CD4-positive, alpha-beta T cell treated with Interleukin-15 for 4 hours (primary cell): ENCODE results near the gene DIAPH2.

Source experiments
- DNase-seq: peaks from one replicate; pipeline ENCODE4 v3.0.0-alpha.2; 2020; ENCODE audit warnings: low spot score

The DIAPH2 gene

GRCh38 chrX:97057349-97057909 lies 372.8 kb downstream of the DIAPH2 start:
- no peak for DNase-seq

- no peak for DNase-seq
Measured at GRCh38 chrX:97060020-97060419, 375.4 kb downstream of the DIAPH2 start.

- no peak for DNase-seq
Measured at GRCh38 chrX:97065066-97065465, 380.4 kb downstream of the DIAPH2 start.

DNA sequence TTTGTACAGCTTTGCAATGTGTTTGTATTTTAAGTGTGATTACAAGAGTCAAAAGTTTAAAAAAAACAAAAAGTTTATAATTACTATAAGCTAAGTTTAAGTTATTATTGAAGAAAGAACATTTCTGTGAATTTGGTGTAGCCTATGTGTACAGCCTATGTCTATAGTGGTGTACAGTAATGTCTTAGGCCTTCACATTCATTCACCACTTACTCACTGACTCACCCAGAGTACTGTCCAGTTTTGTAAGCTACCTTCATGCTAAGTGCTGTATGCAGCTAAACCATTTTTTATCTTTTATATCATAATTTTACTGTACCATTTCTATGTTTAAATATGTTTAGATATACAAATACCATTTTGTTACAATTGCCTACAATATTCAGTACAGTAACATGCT lies 381.3 kb downstream of the DIAPH2 start:
- DNase-seq, result no peak

- no peak for DNase-seq
Measured at GRCh38 chrX:97066381-97066780, 381.7 kb downstream of the DIAPH2 start.

- DNase-seq, result no peak
Measured at GRCh38 chrX:97070346-97070745, 385.7 kb downstream of the DIAPH2 start.

DNA sequence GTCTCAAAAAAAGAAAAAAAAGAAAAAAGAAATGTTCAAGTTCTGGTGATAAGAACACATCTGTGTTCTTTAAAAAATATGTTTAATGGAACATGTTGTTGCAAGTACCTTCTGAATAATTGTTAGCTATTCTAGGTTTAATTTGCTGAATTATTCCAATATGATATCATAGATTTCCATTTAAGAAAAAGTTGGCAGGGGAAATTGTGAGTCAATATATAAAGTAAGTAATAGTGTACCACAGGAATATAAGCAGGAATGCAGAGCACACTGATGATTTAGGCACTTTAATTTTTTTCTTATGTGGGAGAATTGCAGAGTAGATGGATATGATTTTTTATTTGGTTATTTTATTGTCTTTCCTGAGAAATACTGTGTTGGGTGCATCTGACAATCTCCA lies 389.8 kb downstream of the DIAPH2 start:
- no peak for DNase-seq

GRCh38 chrX:97089116-97089515 lies 404.5 kb downstream of the DIAPH2 start:
- no peak for DNase-seq

DNA sequence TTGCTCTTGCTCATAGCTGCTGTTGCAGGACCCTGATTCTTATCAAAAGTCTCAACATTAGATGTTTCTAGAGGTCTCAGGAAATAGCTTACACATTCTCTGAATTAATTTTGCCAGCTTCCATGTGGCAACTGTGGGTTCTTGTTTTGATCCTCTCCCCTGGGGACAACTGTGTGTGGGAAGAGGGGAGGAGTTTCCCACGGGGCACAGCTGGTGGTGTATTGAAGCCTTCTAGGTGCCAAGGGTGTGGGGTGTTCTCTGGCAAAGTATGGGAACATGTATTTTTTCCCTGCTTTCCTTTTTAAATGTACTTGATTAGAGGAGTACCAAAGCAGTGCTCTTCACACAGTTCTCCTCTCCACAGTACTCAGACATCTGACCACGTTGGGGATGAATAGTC lies 411.7 kb downstream of the DIAPH2 start:
- no peak for DNase-seq

GRCh38 chrX:97102938-97103337 lies 418.3 kb downstream of the DIAPH2 start:
- DNase-seq, result no peak

GRCh38 chrX:97109730-97110129 lies 425.1 kb downstream of the DIAPH2 start:
- DNase-seq, result no peak

- no peak for DNase-seq
Measured at GRCh38 chrX:97117572-97117971, 432.9 kb downstream of the DIAPH2 start.

DNA sequence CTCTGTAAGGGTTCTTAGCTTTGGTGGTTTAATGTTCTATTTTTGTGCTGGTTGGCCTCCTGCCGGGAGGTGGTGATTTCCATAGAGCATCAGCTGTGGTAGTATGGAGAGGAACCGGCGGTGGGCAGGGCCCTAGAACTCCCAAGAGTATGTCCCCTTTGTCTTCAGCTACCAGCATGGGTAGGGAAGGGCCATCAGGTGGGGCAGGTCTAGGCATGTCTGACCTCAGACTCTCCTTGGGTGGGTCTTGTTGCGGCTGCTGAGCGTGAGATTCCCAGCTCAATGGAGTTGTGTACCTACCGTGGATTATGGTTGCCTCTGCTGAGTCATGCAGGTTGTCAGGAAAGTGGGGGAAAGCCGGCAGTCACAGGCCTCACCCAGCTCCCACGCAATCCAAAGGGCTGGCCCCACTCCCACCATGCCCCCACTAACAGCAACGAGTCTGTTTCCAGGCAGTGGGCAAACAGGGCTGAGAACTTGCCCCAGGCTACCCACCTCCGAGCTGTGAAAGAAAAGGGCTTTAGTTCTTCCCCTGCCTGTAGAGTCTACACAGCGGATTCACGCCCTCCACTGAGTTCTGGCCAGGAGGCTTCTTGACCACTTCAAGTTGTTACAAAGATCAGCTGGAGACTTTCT lies 434.9 kb downstream of the DIAPH2 start:
- no peak for DNase-seq

- no peak for DNase-seq
Measured at GRCh38 chrX:97123001-97123400, 438.4 kb downstream of the DIAPH2 start.

- no peak for DNase-seq
Measured at GRCh38 chrX:97126020-97126419, 441.4 kb downstream of the DIAPH2 start.

GRCh38 chrX:97132664-97133415 lies 448.2 kb downstream of the DIAPH2 start:
- no peak for DNase-seq

- DNase-seq, result no peak
Measured at GRCh38 chrX:97145934-97146333, 461.3 kb downstream of the DIAPH2 start.

DNA sequence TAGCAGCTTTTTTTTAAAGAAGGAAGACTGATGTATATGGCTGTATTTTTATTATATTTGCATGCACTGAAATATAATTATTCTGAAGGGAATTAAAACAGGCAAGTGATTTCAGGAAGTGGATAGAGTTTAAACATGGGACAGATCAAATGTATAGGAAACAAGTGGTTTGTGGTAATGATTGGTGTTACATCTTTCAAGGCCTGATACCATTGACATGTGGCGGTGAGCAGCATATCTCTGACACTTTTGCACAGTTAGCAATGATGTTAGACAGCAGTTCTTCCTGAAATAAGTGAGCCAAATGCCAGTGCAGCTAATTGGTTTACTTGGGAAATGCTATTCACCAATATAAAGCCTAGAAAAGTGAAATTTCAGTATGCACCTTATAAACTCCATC lies 471.2 kb downstream of the DIAPH2 start:
- no peak for DNase-seq

- DNase-seq, result no peak
Measured at GRCh38 chrX:97158269-97158668, 473.6 kb downstream of the DIAPH2 start.

DNA sequence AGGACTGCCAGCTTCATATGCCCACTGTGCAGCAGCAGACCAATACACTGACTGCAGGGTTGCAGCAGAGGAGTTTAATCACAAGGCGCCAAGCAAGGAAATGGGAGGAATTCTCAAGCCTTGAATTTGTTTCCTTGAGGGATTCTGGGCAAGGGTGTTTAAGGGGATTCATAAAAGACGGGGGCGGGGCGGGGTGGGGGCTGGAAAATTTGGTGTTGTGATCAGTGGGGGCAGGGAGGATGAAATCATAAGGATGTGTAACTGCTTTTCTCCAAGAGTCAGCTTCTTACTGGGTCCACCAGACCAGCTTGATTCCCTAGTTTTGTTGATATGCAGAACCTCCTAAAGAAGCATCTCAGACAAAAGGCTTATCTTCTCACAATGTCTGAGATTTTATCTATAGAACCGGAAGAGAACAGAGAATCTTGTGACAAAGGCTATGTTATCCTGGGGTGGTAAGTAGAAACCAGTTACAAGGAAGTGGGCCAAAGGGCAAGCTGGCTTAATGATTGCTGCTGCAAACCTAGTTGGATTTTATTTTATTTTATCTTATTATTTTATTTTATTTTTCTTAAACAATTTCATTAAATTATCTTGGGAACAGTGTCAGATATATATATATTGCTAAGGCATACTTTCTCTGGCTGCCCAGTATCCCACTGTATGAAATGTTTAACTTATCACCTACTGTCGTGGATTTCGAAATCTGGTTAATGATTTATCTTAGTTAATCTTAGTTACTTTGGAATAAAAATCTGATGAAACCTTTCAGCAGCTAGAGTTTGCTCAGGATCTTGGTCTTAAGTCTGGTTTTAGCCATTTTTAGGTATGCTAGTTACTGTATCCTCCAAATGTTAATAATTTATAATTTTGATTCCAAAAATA lies 475.5 kb downstream of the DIAPH2 start:
- DNase-seq, result no peak

GRCh38 chrX:97167333-97167732 lies 482.7 kb downstream of the DIAPH2 start:
- no peak for DNase-seq

GRCh38 chrX:97168646-97169045 lies 484.0 kb downstream of the DIAPH2 start:
- no peak for DNase-seq

- no peak for DNase-seq
Measured at GRCh38 chrX:97175147-97175546, 490.5 kb downstream of the DIAPH2 start.
